Epithelial cell of esophagus (primary cell): ENCODE data around the gene WSCD2.
A peak's percentile ranks its signal among the peaks of the same experiment; 100 is the strongest.

ENCODE experiments used
- DNase-seq: peaks from one replicate; pipeline ENCODE4 v3.0.0; 2010; ENCODE audit warnings: low read depth
- H3K4me3 ChIP-seq: 2 replicates; pipeline ENCODE4 v1.5.1; 2011; ENCODE audit warnings: mild to moderate bottlenecking, low read length, control low read depth
- TF ChIP-seq, protein P1 (sequence below): IDR thresholded peaks from 2 replicates; pipeline ENCODE4 v1.5.1; 2011; ENCODE audit warnings: low read depth, mild to moderate bottlenecking, low read length, control low read depth, inconsistent platforms; ENCODE audit not compliant: insufficient read depth; ENCODE audit errors: missing control alignments

WSCD2 gene

DNA sequence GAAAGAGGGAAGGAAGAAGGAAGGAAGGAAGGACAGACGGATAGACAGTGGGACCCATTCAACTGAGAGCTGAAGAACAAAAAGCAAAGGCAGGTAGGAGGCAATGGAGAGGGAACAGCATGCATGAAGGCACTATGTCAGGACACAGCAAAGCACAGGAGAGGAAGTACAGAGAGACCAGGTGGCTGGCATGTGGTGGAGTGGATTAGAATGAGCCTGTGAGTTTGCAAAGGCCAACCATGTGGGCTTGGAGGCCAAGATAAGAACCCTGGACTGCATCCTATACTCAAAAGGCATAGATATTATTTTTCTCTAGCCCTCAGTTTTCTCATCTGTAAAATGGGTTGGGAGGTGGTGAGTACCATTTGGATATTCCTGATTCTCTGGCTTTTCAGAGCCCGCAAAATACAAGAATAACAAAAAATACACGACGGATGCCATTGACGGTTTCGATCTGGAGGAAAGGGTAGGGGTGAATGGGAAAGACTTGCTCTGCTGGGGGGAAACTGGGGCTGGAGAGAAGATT is 102.9 kb downstream of the WSCD2 start:
- DNase-seq: no peak
- TF ChIP-seq, protein P1, sequence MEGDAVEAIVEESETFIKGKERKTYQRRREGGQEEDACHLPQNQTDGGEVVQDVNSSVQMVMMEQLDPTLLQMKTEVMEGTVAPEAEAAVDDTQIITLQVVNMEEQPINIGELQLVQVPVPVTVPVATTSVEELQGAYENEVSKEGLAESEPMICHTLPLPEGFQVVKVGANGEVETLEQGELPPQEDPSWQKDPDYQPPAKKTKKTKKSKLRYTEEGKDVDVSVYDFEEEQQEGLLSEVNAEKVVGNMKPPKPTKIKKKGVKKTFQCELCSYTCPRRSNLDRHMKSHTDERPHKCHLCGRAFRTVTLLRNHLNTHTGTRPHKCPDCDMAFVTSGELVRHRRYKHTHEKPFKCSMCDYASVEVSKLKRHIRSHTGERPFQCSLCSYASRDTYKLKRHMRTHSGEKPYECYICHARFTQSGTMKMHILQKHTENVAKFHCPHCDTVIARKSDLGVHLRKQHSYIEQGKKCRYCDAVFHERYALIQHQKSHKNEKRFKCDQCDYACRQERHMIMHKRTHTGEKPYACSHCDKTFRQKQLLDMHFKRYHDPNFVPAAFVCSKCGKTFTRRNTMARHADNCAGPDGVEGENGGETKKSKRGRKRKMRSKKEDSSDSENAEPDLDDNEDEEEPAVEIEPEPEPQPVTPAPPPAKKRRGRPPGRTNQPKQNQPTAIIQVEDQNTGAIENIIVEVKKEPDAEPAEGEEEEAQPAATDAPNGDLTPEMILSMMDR: no peak
- H3K4me3 ChIP-seq: no peak overlapping the region

DNA sequence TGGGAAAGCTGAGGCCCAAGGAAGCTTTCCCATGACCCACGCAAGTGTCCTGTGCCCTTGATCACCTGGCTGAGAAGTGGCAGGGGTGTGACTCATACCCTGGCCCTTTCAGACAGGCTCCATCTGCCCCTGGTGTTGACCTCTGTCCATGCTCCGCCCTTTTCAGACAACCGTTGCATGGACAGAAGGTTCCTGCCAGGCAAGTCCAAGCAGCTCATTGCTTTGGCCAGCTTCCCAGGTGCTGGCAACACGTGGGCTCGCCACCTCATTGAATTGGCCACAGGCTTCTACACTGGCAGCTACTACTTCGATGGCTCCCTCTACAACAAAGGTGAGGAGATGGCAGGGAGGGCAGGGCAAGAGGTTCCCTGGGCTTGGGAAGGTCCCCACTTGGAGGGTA is 103.5 kb downstream of the WSCD2 start:
- TF ChIP-seq, protein P1: no peak

DNA sequence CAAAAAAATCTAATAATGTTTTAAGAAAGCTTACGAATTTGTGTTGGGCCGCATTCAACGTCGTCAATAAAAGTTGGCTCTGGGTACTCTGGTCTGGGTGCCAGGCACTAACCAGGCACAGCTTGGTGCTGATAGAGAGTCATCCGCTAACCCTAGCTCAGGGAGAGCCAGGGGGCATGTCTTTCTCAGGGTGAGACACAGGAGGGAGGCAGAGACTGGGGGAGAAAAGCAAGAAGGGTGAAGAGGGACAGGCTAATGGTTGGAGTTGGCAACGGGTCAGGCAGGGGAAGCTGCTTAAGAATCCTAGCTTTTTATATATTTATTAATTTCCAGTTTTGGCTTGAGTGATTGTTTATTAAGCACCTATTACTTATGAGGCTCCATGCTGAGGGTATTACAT is 105.1 kb downstream of the WSCD2 start:
- DNase-seq: no peak
- no peak overlapping the region for H3K4me3 ChIP-seq
- TF ChIP-seq, protein P1: no peak

More for the DNA sequence above, 103.5 kb downstream of the WSCD2 start:
- no peak overlapping the region for H3K4me3 ChIP-seq
- DNase-seq: peak; percentile 4

GRCh38 chr12:108235197-108235984 is 106.3 kb downstream of the WSCD2 start:
- TF ChIP-seq, protein P1: no peak
- no peak overlapping the region for H3K4me3 ChIP-seq
- DNase-seq: no peak

DNA sequence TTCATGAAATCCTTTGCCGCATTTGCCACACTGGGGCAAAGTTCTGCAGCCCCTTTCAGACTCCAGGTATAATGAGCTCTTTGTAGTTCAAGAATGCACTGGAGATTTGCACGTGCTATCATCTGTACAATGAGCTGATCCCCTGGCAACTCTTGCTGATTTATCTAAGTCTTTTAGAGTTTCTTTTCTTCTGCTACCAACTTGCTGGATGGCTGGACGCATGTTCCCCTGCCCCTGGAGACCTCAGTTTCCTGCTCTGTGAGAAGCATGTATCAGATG is 106.8 kb downstream of the WSCD2 start:
- TF ChIP-seq, protein P1: no peak
- no peak for DNase-seq
- no peak overlapping the region for H3K4me3 ChIP-seq

DNA sequence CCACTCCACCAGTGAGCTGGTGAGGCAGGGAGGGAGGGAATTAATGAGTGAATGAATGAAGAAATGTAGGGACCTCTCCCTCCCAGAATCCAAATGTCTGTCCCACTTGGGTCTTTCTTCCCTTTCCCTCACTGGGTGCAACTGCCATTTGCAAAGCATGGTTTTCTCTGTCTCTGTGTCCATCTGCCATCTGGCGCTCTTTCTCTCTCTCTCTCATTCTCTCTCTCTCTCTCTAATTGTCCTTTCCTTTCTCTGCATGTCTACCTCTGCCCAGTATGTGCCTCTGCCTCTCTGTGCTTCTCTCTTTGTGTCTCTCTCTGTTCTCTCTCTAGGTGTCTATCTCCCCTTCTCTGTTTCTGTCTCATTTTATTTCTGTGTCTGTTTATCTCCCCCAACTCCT is 107.3 kb downstream of the WSCD2 start:
- TF ChIP-seq, protein P1: no peak
- no peak for DNase-seq
- no peak overlapping the region for H3K4me3 ChIP-seq

GRCh38 chr12:108237272-108237671 is 108.2 kb downstream of the WSCD2 start:
- no peak for DNase-seq
- no peak overlapping the region for H3K4me3 ChIP-seq
- TF ChIP-seq, protein P1: no peak
